ENCODE measurements around the gene TKTL1.

Gene TKTL1

DNA sequence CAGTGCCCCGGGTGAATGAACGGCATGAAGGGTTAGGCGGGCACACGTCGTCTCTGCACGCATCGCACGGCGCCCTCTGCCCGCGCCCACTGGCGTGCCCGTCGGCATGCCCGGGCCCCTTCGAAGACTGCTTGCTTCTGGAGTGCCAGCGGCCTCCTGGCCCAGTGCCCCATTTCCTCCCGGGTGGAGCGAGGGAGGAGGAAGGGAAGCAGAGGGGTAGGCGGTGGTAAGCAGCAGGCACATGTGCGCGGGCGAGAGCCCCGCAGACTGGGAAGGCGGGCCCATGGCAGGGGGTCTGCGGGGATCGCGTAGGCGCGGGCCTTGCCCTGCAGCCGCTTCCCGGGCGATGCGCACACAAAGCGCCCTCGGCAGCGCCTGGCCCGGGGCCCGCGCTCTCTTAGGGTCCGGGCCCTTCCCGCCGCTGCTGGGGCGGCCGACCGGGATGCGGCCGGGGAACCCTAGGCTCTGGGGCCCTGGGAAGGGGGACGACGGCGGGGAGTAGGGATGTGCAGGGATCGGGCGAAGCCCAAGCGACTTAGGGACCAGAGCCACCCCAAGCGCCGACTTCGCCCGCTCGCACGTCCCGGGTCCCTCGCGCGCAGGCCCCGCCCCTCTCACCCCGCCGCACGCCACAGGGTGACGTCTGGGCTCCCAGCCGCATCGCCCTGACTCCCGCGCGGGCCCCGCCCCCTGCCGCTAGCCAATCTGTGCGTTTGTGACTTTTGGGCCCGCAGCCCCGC is 82.6 kb downstream of the TKTL1 start:
- no peak for DNase-seq (ENCODE audit: low read depth in 2 of 2)

DNA sequence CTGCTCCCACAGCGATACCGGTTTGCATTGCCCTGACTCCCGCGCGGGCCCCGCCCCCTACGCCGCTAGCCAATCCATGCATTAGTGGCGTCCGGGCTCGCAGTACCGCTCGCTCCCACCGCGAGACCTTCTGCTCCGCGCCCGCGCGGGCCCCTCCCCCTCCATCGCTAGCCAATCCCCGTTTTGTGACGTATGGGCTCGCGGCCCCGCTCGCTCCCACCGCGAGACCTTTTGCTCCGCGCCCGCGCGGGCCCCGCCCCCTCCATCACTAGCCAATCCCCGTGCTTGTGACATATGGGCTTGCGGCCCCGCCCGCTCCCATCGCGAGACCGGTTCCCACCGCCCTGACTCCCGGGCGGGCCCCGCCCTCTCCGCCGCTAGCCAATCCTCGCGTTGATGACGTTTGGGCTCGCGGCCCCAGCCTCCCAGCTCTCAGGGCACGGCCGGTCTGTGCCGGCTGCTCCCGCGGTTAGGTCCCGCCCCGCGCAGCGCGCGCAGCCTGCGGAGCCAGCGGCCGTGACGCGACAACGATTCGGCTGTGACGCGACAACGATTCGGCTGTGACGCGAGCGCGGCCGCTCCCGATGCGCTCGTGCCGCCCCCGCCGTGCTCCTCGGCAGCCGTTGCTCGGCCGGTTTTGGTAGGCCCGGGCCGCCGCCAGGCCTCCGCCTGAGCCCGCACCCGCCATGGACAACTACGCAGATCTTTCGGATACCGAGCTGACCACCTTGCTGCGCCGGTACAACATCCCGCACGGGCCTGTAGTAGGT is 83.4 kb downstream of the TKTL1 start, which contains the start of gene EMD:
TSS of gene EMD (plus strand) at position 497 of the 770 bp plus-strand sequence. CDS start at position 687, 190 bp downstream.
- peak; percentile 90 to 92 for DNase-seq (ENCODE audit: low read depth in 2 of 2)

DNA sequence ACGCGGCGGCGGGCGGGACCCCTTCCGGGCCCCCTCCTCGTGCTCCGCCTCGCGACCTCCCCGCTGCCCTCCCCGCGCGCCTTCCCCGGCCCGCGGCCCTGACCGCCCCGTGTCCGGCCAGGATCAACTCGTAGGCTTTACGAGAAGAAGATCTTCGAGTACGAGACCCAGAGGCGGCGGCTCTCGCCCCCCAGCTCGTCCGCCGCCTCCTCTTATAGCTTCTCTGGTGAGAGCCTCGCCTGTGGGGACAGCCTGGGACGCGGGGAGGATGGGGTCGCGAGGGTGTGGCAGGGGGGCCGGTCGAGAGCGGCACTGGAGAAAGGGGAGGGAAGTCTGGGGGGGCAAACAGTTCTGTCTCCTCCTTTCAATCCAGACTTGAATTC is 84.0 kb downstream of the TKTL1 start:
- DNase-seq (ENCODE audit: low read depth in 2 of 2): no peak
